Spleen (tissue), 7 donors: ENCODE data around the gene LPCAT3.

Experiments
- POLR2A ChIP-seq, 3 donors: fragments of 450-650 bp; IDR thresholded peaks; one replicate each; pipeline ENCODE4 v1.5.1; 2017; ENCODE audit warnings: antibody characterized with exemption in 3 of 3, mild to moderate bottlenecking in 1 of 3
- TF ChIP-seq, protein P1 (sequence below), 11 experiments: fragments of 200-600 bp in 7 of 11; fragments of 450-650 bp in 4 of 11; sonication (generic) in 4 of 11; IDR thresholded peaks in 8 of 11; conservative IDR thresholded peaks in 3 of 11; 1 replicate in 7 of 11; 2 replicates in 4 of 11; pipeline versions ENCODE4 v1.4.0 to v1.8.0; 2016 to 2021; ENCODE audit warnings: antibody characterized with exemption in 11 of 11, inconsistent platforms in 4 of 11, mild to moderate bottlenecking in 1 of 11
- donor health status: DM: no; HTN: no; CAD: no; lungs with moderate emphysema.
- donor health status: DM: no; HTN: no; CAD: no.
- donor health status: DM: no; HTN: no; CAD: no.

DNA sequence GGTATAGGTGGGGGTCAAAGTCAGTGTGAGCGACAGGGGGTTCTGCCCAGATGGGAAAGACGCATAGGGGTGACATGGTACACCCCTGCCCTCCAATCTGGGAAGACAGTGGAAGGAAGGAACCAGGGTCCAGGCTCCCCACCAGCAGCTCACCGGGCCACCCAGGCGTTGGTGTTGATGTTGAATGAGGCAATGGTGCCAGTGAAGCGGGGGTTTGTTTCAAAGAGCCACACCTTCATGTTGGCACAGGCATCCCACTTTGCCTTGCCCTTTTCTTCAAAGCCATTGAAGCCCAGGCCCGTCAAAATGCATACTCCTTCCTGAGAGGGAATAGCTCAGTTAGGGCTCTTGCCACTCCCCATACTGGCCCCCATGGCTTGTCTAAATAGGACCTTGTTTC, 40.1 kb downstream of the LPCAT3 start:
- TF ChIP-seq, protein P1, sequence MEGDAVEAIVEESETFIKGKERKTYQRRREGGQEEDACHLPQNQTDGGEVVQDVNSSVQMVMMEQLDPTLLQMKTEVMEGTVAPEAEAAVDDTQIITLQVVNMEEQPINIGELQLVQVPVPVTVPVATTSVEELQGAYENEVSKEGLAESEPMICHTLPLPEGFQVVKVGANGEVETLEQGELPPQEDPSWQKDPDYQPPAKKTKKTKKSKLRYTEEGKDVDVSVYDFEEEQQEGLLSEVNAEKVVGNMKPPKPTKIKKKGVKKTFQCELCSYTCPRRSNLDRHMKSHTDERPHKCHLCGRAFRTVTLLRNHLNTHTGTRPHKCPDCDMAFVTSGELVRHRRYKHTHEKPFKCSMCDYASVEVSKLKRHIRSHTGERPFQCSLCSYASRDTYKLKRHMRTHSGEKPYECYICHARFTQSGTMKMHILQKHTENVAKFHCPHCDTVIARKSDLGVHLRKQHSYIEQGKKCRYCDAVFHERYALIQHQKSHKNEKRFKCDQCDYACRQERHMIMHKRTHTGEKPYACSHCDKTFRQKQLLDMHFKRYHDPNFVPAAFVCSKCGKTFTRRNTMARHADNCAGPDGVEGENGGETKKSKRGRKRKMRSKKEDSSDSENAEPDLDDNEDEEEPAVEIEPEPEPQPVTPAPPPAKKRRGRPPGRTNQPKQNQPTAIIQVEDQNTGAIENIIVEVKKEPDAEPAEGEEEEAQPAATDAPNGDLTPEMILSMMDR (IDR thresholded peaks at IDR 0.05 in 8 of 11, conservative IDR thresholded peaks at IDR 0.05 in 3 of 11): no peak
- no peak for TF ChIP-seq POLR2A (IDR thresholded peaks at IDR 0.05)
